Smooth muscle cell (in vitro differentiated cells): ENCODE data around the gene GIMAP1. TPM values are rescaled to one million over a fixed set of nuclear protein-coding genes. Genes with fewer than 3 reads are reported as not detected.

Source experiments
- DNase-seq: peaks from one replicate; lab custom pipeline; 2025; ENCODE audit not compliant: unreplicated experiment; lab: John Stamatoyannopoulos, UW
- H2AFZ ChIP-seq: fragments of 200-600 bp; sonication (generic); 2 replicates; pipeline ENCODE4 v1.6.0; 2016; ENCODE audit warnings: antibody characterized with exemption, low read depth, mild to moderate bottlenecking
- H3F3A ChIP-seq: fragments of 200-600 bp; sonication (generic); 2 replicates; pipeline ENCODE4 v1.6.0; 2017; ENCODE audit warnings: antibody characterized with exemption, low read depth
- H3K27ac ChIP-seq: fragments of 200-600 bp; sonication (generic); 2 replicates; pipeline ENCODE4 v1.5.1; 2016; ENCODE audit warnings: low read depth, mild to moderate bottlenecking
- H3K27me3 ChIP-seq: fragments of 200-600 bp; sonication (generic); 2 replicates; pipeline ENCODE4 v1.6.1; 2016; ENCODE audit warnings: low read depth, mild to moderate bottlenecking
- H3K36me3 ChIP-seq: fragments of 200-600 bp; sonication (generic); 2 replicates; pipeline ENCODE4 v1.5.1; 2016; ENCODE audit warnings: low read depth
- H3K4me1 ChIP-seq: fragments of 200-600 bp; sonication (generic); 2 replicates; pipeline ENCODE4 v1.5.1; 2016; ENCODE audit warnings: low read depth
- H3K4me2 ChIP-seq: fragments of 200-600 bp; sonication (generic); 2 replicates; pipeline ENCODE4 v1.6.0; 2016; ENCODE audit warnings: mild to moderate bottlenecking
- H3K4me3 ChIP-seq: fragments of 200-600 bp; sonication (generic); 2 replicates; pipeline ENCODE4 v1.5.1; 2016; ENCODE audit warnings: mild to moderate bottlenecking
- H3K79me2 ChIP-seq: fragments of 200-600 bp; sonication (generic); 2 replicates; pipeline ENCODE4 v1.6.0; 2016; ENCODE audit warnings: low read depth, mild to moderate bottlenecking
- H3K9ac ChIP-seq: fragments of 200-600 bp; sonication (generic); 2 replicates; pipeline ENCODE4 v1.6.0; 2016; ENCODE audit warnings: low read depth
- H3K9me3 ChIP-seq: fragments of 200-600 bp; sonication (generic); replicated peaks from 2 replicates; pipeline ENCODE4 v1.5.1; 2016; ENCODE audit warnings: low read depth
- H4K20me1 ChIP-seq: fragments of 200-600 bp; sonication (generic); 2 replicates; pipeline ENCODE4 v1.6.0; 2016; ENCODE audit warnings: low read depth
- CTCF ChIP-seq: fragments of 200-600 bp; sonication (generic); IDR thresholded peaks from 2 replicates; pipeline ENCODE4 v1.5.1; 2017; ENCODE audit warnings: borderline replicate concordance, mild to moderate bottlenecking, antibody characterized with exemption; ENCODE audit not compliant: insufficient read depth, poor library complexity, severe bottlenecking
- WGBS: methylation state at CpG from one replicate; pipeline ENCODE4 v1.1.7; 2016; ENCODE audit warnings: low lambda C conversion rate; 5-methylcytosine and 5-hydroxymethylcytosine counted together
- polyA plus RNA-seq: library from polyadenylated mRNA; unstranded; fragments of >200 nt; fragmentation: Nextera tagmentation; extraction: Ambion mirVana; gene quantifications from 2 replicates; pipeline ENCODE4 v1.2.1, GENCODE V29; 2016
- total RNA-seq: library from RNA; depleted of rRNA; stranded (reverse); fragments of >200 nt; gene quantifications from 2 replicates; pipeline ENCODE4 v1.2.3, GENCODE V29; 2014

GIMAP1 gene
- total and polyA plus RNA-seq, 2 experiments from 2014 or later: not detected

- no peaks in the 10 kb centered on the region for H3K4me1 ChIP-seq
- peaks cover 12% of the 10 kb centered on the region for H3K27me3 ChIP-seq
- H3K4me3 ChIP-seq: no peak overlapping the region
- no peaks in the 10 kb centered on the region for H4K20me1 ChIP-seq
- H3F3A ChIP-seq: no peaks in the 10 kb centered on the region
- H3K9ac ChIP-seq: no peak overlapping the region
- no peak for DNase-seq
- H3K4me2 ChIP-seq: no peak overlapping the region
- no peak overlapping the region for H2AFZ ChIP-seq
- no peaks in the 10 kb centered on the region for H3K9me3 ChIP-seq
- no peak for TF ChIP-seq CTCF
- H3K36me3 ChIP-seq: no peaks in the 10 kb centered on the region
- H3K27ac ChIP-seq: no peak overlapping the region
- H3K79me2 ChIP-seq: no peaks in the 10 kb centered on the region
- WGBS: 71% methylated on average over 4 of the region's 4 CpGs
Observed at GRCh38 chr7:150755473-150756099, 39.2 kb downstream of the GIMAP1 start.

DNA sequence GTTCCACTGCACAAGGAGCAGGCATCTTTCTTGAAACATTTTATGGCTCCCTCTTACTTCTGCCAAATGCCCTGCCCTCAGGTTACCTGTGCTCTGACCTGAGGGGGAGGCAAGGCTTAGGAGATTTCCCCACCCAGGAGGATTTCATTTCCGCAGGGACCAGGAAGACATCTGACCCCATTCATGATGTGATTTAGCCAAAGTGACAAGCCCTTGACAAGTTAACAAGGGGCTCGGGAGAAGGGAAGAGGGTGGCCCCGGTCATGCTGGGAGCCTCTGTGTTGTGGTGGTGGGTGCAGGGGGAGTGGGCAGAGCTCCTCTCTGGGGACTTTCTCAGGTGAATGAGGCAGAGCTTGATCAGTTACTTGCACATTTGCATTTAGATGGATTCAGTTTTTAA is 39.8 kb downstream of the GIMAP1 start:
- Histone ChIP-seq H3K9me3 (no peaks in the 10 kb centered on the region), H3K36me3 (no peaks in the 10 kb centered on the region), H3F3A (no peaks in the 10 kb centered on the region), H3K79me2 (no peaks in the 10 kb centered on the region), H2AFZ (no peak overlapping the region), H3K4me3 (no peak overlapping the region), H3K27me3 (peaks cover 7% of the 10 kb centered on the region), H3K4me1 (no peaks in the 10 kb centered on the region), H3K27ac (no peak overlapping the region), H3K9ac (no peak overlapping the region), H3K4me2 (no peak overlapping the region), H4K20me1 (no peaks in the 10 kb centered on the region)
- 71% methylated on average over 3 of the region's 3 CpGs for WGBS
- DNase-seq: no peak
- TF ChIP-seq CTCF: no peak

- H3K79me2 ChIP-seq: no peaks in the 10 kb centered on the region
- H3K4me3 ChIP-seq: no peak overlapping the region
- no peak for DNase-seq
- no peak overlapping the region for H3K4me2 ChIP-seq
- H3K9me3 ChIP-seq: no peaks in the 10 kb centered on the region
- no peaks in the 10 kb centered on the region for H3K4me1 ChIP-seq
- H3K27me3 ChIP-seq: peaks cover 4% of the 10 kb centered on the region
- TF ChIP-seq CTCF: peak; percentile 26
- 73% methylated on average over 1 of the region's 1 CpG for WGBS
- H4K20me1 ChIP-seq: no peaks in the 10 kb centered on the region
- no peak overlapping the region for H2AFZ ChIP-seq
- H3K36me3 ChIP-seq: no peaks in the 10 kb centered on the region
- H3F3A ChIP-seq: no peaks in the 10 kb centered on the region
- no peak overlapping the region for H3K27ac ChIP-seq
- H3K9ac ChIP-seq: no peak overlapping the region
Observed at GRCh38 chr7:150756858-150757257, 40.4 kb downstream of the GIMAP1 start.

DNA sequence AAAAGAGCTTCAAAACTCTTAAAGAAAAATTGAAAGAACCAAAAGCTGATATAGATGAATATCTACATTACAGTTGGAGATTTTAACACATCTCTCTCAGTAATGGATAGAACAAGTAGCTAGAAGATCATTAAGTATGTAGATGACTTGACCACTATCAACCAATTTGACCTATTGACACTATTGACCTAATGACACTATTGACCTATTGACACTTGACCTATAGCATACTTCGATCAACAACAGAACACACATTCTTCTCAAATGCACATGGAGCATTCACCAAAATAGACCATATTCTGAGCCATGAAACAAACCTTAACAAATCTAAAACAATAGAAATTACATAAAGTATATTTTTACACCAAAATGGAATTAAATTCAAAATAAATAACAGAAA is 43.1 kb downstream of the GIMAP1 start:
- Histone ChIP-seq H3K4me2 (no peak overlapping the region), H3K79me2 (no peaks in the 10 kb centered on the region), H3K27me3 (peaks cover 4% of the 10 kb centered on the region), H2AFZ (no peak overlapping the region), H3F3A (no peaks in the 10 kb centered on the region), H3K36me3 (no peaks in the 10 kb centered on the region), H4K20me1 (no peaks in the 10 kb centered on the region), H3K9ac (no peak overlapping the region), H3K4me1 (no peaks in the 10 kb centered on the region), H3K9me3 (no peaks in the 10 kb centered on the region), H3K27ac (no peak overlapping the region), H3K4me3 (no peak overlapping the region)
- WGBS: 88% methylated on average over 1 of the region's 1 CpG
- no peak for DNase-seq
- no peak for TF ChIP-seq CTCF
